NCI-H2107 (cell line): ENCODE measurements around the gene ATP8B4.
"Not testable (repeated sequence)": the region's sequence is repeated elsewhere in the genome, so short reads cannot be mapped to it uniquely, and the experiment has no call there.

ENCODE experiments used
- DNase-seq: peaks from one replicate; lab custom pipeline; 2025; lab: John Stamatoyannopoulos, UW

ATP8B4 gene

DNA sequence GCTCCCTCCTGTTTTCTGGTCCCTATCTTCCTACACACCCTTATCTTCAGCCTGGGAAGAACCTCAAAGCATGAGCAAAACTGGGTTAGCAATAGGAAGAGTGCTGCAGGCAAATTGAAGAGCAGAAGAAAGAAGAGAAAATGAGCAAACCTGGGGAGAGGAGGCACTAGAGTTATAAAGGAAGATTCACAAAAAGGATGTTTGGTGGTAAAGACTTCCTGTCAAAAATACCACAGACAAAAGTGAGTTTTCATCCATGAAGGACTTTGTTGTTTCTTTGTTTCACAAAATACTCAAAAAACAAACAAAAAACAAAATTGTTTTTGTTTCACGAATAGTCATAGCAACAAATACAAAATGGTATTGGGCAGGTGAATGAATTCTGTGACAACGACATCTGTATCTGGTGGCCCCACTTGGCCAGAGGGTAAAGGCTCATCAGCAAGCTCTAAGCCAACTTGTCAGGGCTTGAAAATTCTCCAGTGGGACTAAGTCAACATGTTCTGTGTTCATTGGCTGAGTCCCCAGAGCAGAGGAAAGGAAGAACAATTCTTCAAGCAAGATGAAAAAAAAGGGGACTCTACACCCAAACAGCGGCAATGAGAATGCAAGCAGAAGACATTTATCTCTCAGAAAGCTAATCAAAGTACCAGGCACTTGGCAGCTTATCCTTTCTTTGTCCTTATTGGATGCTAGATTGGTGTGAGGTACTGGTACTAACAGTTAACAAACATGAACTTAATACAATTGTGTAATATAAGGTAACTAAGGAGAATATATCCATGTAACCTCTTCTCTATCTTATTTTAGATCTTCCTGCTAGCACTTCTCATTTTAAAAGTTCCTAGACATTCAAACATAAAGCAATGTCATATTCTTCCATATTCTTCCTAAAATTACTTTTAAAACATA is 9.7 kb downstream of the ATP8B4 start:
- no peak for DNase-seq

DNA sequence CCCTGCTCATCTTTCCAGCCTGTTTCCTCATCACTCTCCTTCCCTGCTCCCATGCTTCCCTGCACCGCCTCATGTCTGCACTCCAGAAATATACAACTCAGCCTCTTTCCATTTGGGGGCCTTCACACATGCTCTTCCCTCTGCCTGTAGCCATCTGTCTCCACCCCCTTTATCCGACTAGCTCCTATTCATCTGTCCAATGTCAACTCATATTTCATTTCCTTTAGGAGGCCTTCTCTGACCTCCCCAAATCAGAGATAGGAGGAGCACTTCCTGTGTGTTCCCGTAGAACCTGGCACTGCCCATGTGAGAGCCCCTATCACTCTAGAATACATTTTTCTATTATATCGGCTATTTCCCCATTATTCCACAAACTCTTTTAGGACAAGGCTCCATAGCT is 10.6 kb downstream of the ATP8B4 start:
- no peak for DNase-seq

DNA sequence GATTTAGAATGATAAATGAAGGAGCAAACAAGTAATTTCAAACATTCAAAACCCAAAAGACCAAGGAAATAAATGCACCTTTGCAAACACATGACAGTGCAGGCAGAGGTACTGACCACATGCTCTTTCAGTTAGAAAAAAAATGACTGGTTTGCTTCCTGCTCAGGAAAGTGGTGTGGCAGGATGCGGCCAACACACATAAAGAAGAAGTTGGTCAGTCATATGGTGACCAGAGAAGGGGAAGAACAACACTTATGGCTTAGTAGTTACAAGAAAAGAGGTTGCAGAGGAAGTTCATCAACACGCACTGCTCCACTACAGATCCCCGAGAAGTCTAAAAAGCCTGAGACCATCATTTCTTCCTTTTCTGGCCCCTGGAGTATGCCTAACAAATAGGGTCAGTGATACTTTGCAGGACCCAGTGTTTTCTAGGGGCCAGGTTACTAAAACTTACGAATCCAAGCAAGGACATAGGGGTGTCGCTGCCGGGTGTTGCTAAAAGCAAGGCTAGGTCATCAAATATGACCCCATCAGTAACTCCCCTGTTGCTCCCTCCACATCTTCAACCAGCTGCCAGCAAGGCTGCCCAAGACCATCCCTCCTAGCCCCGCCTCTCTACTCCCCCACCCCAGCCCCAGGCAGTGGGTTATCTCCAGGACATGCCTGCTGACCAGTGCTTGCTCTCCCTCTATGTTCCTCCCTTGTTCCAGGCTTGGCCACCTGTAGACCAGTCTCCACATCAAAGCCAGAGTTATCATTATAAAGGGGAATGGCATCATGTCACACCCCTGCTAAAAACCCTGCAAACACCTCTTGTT is 11.2 kb downstream of the ATP8B4 start:
- DNase-seq, result no peak

DNA sequence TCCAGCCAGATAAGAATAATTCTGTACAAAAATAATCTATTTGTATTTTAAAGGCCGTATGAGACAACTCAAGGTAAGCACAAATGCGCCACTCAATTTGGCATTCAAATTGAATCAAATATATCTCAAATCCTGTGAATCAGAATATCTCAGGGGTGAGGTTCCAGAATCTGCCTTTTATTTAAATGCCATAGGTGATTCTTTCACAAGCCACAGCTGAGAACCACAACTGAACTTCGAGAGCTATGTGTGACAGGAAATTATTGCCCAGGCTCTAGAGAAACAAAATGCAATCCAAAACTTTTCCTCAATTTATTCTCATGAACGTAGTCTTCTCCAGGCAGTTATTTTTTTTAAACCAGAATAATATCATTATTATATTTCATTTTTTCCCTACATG is 11.9 kb downstream of the ATP8B4 start:
- no peak for DNase-seq

DNA sequence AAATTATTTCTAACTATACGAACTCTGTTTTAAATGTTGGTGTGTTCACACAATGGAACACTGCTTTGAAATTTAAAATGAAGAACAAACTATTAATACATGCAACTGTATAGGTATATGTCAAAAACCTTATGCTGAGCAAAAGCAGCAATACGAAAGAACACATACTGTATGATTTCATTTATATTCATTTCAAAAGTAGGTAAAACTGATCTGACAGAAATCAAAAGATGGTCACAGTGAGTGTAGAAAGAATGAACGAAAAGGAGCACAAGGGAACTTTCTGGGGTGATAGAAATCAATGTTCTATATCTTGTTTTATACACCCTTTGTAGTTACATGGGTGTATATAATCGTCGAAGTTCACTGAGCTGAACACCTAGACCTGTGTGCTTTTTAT is 12.6 kb downstream of the ATP8B4 start:
- no peak for DNase-seq

DNA sequence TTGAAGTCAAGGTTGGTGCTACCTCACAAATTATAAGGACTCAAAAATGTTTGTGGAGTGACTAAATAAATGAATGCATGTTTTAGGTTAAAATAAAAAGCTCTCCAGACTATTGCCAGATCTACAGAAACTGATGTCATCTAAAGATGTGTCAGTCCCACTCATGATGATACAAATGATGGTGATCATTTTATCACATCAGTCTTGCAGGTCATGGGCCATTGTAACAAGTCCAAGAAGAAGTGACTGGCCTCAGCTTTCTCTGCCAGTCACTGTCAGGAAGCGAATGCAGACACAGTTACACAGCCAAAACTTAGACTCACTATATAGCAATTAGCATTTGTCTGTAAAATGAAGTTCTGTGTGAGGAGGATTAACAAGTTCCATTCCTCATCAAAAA is 18.5 kb downstream of the ATP8B4 start:
- DNase-seq, result no peak

DNA sequence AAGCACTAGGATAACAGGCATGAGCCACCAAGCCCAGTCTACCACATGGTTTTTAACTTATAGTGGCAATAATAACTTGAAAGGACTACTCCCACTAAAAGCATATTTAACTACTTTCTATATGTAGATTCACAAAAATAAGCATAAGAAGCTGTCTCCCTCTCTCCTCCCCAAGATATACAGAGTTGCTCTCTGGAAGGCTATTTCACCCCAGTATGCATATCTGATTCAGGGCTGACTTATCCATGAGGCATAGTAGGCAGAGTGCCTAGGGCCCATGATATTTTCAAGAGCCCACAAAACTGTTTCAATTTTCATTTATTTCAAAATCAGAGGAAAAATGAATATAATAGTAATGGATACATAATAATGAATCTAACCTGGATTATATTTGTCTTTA is 20.5 kb downstream of the ATP8B4 start:
- DNase-seq, result no peak

DNA sequence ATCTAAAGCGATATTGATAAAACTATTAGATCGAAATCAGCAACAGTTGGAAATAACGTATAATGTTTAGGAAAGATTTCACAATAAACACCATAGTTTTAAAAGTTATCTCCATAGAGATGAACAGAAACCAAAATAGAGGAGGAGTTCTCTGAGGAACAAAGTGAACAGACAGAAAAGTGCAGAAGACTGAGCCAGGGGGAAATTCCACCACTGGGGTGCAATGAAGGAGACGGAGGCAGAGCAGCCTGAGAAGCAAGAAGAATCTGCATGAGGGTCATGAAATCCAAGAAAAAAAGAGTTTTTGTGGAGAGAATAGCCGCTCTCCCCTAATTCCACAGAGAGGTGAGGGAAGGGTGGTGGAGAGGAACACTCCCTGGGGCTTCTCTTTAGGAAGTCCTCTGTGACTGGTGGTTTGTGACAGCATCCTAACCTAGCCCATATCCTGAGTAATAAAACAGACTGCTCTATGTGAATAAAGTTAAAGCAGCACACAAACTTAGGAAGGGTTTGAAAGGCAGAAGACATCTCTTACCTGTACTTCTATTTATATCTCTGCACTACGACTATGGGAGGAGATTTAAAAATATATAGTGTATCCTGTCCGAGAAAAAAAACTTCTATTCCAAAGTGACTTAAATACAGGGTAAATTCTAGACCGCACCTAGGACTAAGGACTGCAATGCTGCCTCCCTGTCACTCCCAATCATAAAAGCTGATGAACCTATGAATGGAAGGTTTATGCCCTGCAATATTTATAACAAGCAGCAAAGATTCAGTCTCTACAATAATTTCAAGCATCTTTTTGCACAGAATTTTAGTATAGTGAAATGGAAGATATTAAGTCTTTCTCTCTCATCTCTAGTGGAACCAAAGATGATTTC is 22.9 kb downstream of the ATP8B4 start:
- DNase-seq, result no peak

DNA sequence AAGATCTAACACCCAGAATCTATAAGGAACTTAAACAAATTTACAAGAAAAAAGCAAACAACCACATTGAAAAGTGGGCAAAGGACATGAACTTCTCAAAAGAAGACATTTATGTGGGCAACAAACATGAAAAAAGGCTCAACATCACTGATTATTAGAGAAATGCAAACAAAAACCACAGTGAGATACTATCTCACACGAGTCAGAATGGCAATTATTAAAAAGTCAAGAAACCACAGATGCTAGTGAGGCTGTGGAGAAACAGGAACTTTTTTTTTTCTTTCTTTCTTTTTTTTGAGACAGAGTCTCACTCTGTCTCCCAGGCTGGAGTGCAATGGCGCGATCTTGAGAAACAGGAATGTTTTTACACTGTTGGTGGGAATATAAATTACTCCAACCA is 29.6 kb downstream of the ATP8B4 start:
- DNase-seq, result not testable (repeated sequence)

DNA sequence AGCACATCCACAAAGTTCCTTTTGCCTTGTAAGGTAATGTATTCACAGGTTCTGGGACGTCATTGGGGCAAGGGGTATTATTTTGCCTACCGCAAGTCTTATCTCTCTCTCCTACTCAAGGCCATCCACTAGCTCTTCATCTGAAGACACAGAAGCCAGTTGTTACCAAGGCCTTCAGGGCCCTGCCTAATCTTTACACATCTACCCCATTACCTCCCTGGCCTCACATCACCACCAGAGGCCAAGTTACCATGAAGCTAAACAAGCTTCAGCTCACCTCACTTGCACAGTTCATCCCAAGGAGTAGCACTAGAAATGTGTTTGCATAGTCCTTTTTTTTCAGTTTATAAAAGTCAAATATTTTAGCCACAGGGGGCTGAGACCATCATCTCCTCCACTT is 34.1 kb downstream of the ATP8B4 start:
- no peak for DNase-seq

DNA sequence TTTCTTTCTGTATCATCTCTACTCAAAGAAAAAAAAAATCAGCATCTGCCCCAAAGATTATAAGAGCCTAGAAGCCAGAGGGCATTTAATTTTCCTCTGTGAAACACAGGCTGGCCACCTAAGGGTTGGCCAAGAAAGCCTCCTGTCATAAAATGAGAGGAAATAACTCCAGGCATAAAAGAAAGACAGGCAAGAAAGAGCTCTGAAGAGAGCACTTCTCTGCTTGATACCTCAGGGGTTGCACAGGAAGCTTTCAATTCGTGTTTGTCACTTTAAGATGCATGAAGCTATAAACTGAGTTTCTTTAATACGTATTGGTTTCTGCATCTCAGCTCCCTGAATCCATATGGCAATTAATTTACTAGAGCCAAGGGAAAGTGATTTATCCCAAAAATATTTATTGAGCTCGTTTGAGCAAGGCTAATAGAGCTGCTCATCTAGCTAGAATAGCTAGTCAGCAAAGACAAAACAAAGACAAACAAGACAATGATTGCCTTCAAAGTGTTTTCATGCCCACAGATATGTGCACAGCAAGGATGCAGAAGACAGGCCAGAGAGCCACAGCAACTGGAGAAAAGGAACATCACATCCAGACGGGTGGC is 35.5 kb downstream of the ATP8B4 start:
- DNase-seq, result no peak

DNA sequence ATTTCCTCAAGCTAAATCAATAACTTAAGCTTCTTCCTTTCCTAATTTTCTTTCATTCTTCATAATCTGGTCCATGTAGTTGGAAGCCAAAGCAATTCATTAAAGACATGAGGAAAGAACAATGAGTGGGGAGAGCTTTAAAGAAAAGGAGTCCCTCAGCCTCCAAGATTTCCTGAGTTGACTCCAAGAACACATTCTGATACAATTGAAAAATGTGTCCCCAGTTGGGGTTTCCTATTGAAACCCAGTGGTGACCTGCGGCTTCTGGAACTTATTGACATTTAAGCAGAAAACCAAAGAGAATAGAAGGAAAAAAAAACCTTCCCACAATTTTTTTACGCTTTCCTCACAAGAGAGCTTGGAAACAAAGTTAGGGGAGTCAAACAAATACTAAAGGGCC is 37.0 kb downstream of the ATP8B4 start:
- DNase-seq, result no peak

DNA sequence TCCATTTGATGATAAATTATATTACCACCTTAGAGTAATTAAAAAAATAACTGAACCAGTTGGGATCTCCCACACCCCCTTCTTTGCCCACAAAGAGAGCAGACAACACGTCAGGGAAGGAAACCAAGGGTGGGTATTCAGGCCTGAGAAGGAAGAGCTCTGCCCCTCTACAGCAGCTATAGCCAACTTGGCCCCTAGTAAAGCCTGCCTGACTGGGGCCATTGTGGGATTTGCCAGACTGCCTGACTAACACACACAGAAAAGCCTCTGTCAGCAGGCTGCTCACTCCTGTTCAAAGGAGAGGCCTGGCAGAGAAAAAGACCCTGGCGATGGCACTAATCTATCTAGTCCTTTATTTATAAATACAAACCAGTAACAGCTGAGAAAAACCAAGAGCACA is 41.4 kb downstream of the ATP8B4 start:
- no peak for DNase-seq

DNA sequence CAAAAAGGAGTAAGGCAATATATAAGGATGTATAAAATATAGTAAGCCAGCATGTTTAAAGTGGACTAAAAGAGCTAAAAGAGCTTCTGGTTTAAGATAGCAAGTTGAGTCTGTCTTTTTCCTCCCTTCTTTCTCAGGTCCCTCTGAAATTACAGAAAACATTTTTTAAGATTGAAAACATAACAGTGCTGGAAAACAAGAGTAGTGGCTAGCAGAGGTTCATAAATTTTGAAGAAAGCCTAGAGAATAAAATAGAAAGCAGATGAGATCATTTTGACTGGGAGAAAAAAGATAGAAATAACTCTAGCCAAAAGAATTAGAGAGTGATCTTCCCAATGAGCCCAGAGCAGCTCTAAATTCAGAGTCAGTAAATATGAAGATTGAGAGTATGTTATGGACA is 41.9 kb downstream of the ATP8B4 start:
- no peak for DNase-seq

DNA sequence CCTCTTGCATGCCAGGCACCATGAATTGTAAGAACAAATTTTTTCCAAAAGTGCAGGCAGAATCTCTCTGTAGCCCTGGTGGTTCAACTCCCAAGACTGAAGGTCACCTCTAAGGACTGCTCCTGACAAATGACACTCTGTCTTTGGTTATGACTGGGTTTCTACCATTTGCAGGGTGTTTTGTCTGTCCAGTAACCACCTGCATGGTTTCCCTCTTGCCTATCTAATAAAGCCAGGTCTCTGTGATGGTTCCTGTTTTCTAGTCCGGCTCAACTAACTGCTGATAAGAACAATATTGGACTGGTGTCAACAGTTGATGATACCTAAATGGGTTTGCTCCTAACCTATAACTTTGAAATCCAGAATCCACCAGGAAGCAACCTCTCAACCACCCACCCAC is 43.7 kb downstream of the ATP8B4 start:
- DNase-seq, result no peak

DNA sequence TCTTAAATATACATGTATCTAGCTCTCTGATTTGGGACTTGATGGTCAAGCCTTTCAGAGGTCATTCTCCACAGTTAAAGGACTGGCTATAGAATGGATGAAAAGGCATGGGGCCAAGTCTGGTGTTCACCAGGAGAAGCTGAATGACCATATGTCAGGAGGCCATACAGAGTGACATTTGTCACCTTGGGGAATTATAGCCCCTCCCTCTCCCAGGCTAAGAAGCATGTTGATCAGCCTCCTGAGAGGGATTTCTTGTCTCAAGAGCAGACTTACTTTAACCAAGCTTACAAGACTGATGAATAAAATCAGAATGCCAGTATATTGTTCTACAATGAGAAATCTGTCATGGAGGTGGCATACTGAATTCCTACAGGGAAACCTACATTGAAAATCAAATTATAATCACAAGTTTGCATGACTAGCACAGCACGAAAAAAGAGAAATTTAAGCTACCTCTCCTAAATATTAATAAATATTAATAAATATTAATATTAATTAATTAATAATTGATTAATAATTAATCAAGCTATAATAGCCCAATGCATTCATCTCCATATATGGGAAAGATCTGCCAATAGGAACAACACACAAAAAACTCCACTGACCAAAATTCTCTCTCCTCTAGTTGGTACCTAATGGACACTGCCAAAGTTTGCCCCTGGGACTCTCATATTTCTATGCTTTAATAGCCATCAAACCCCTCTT is 47.3 kb downstream of the ATP8B4 start:
- DNase-seq, result no peak

DNA sequence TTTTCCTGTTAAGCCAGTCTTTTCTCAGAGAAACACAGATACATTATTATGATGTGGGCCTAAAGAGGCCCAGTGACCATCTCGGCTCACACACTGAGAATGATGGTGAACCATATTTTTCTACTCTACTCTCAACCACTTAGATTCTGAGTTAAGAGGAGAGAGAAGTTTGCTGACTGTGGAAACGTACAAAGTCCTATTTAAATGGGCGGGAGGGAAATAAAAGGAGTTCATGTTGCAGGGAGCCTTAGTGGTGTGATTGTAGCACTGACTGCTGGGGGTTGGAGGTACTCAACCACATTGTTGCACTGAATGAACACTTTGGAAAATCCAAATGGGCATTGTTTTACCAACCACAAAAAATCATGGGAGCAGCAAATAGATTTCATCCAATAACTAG is 51.0 kb downstream of the ATP8B4 start:
- no peak for DNase-seq

DNA sequence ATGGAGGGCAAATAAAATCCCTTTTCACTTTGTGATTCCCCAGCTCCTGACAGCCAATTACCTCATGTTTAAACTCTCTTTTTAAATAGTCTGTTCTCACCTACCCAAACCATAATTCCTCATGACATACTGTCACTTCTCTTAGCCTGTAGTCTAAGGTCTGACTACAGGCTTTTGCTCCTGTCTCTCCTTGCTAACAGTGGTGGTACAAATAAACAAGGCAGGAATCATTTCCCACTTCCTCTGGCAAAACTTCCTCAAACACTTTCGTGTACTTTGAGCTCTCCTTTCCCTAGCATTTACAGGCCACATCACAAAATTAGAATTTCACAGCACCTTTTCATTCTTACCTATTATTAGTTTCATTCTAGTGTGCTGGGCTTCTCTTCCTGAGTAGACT is 51.8 kb downstream of the ATP8B4 start:
- no peak for DNase-seq

DNA sequence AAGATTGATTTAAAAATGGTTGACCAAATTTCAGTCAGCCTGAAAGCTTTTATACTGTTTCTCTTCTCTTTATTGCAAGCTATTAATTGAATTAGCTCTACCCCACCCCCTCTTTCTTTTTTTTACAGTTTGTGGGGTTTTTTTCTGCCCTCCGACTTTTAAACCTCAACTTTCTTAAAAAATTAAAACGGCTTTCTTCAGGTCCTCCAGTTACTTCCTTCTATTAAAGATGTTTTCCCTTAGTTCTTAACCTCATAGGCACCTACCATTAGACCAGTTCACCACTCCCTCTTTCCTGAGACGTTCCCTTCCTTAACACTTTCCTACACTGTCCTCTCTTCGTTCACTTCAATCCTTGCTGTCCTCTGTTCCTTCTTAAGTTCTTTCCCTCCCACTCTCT is 52.4 kb downstream of the ATP8B4 start:
- no peak for DNase-seq

DNA sequence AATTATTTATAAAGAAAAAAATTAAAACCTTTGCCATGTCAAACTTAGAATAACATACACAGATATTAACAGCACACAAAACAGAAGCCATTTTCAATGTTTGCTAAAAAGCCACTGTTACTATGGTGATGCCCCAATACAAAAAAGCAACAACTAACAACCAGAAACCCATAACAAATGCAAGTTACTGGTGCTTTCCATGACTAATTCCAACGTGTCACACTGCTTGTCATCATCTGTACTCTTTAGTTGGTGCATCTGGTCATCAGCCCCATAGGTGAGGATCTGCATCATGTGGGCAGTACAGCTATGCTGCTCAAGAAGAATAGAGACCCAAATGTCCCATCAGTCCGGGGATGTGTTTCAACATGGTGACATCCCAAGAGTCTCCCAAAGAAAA is 52.8 kb downstream of the ATP8B4 start:
- DNase-seq, result no peak

DNA sequence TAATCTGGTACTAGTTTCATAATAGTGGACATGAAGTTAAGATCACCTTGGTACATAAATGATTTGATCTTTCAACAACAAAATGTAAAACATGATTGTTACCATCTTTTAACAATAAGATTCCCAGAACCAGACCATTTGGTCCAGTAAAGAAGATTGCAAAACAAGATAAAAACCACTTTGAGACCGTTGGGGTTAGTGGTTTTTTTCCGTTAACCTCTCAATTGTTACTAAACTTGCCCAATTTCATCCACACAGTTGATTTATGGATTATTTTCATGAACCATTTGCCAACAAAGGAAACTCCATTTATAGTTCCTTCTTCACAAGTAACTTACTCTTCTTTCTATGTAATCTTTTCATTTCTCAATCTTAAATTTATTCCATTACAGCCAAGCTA is 53.8 kb downstream of the ATP8B4 start:
- DNase-seq, result no peak
